T-helper 2 cell treated with Interferon-gamma antibody and Interleukin-4, amounts not matched to agents 100 ng/mL and 5 ng/mL, for 36 hours (primary cell): ENCODE measurements around the gene CTNNA2. TPM values are rescaled to one million over a fixed set of nuclear protein-coding genes. Genes with fewer than 3 reads are reported as not detected.

ENCODE experiments used
- intact Hi-C: fragments of 100-400 bp; cut with micrococcal nuclease; formaldehyde crosslinking; loops from one replicate; pipeline ENCODE4 v1.15.1; 2023
- total RNA-seq: library from RNA; stranded (reverse); gene quantifications from 2 replicates; pipeline ENCODE4 v1.2.3, GENCODE V29; 2022

Gene CTNNA2
- total RNA-seq, 1 donor from 2014 or later = not detected

- intact Hi-C loops = no loop called here
Measured at GRCh38 chr2:79611448-79612016, 98.7 kb downstream of the CTNNA2 start.

- intact Hi-C loops = no loop called here
Measured at GRCh38 chr2:79612999-79613398, 100.1 kb downstream of the CTNNA2 start.

DNA sequence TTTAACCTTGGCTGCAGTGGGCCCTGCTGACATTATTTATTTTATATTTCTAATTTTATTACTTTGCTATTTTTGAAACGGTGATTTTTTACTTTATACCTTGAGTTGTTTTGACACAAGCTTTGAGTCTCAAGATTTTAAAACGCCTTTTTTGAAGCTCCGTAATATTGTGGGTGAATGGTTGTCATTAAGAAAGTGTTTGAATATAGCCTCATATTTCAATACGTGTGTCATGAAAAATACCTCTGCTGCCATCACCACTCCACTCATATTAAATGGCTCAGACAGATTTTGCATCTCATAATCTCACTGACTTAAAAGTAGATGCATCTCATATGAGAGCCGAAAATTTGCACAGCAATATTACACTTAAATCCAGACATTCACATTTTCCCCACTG, 106.6 kb downstream of the CTNNA2 start:
- intact Hi-C loops = no loop called here

- intact Hi-C loops = no loop called here
Measured at GRCh38 chr2:79619976-79620375, 107.1 kb downstream of the CTNNA2 start.

GRCh38 chr2:79620679-79621078, 107.8 kb downstream of the CTNNA2 start:
- intact Hi-C loops = no loop called here

DNA sequence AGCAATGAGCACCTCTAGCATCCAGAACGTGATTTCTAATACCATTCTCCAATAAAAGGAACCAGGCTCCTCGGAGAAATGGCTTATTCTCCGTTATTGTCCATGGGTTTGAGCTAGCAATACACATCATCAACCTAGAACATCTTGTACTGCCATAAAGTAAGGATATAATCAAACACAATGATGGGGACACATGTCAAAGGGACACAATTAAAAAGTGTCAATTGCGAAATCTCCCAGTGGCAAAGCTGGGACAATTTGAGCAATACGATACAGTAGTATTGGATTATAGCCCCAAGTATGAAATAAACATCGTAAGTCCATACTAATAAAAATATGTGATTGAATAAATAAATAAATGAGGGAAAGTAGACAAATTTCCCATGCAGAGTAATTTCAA, 108.4 kb downstream of the CTNNA2 start:
- intact Hi-C loops = no loop called here

DNA sequence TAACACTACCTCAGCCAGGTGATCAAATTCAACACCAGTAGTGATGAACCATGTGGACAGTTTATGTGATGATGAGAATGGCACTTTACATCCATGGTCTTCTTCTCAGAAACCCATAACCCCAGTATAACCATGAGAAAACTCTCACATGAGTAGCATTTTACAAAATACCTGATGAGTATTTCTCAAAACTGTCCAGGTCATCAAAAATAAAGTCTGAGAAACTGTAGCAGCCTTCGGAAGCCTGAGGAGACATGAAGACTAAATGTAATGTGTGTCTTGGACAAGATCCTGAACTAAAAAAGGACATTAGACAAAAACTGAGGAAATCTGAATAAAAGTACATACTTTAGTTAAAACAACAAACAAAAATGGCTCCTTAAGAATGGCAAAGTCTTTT, 108.9 kb downstream of the CTNNA2 start:
- intact Hi-C loops = no loop called here

DNA sequence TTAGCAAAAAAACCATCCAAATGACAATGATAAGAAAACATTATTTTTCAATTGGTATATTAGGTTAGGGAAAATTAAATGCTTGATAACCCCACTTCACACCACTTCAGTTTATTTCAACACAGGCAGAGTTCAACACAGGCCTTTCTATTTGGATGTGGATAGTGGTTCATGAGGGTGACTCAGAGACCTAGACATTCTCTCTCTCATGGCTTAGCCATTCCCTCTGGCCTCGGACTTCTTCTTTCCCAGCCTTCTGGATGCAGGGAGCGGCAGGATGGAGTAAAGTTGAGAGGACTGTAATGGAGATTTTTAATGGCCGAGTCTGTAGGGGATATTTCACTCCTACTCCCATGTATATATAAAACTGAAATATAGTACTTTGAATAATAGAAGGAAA, 109.7 kb downstream of the CTNNA2 start:
- intact Hi-C loops = no loop called here

GRCh38 chr2:79627237-79627636, 114.4 kb downstream of the CTNNA2 start:
- intact Hi-C loops = no loop called here

DNA sequence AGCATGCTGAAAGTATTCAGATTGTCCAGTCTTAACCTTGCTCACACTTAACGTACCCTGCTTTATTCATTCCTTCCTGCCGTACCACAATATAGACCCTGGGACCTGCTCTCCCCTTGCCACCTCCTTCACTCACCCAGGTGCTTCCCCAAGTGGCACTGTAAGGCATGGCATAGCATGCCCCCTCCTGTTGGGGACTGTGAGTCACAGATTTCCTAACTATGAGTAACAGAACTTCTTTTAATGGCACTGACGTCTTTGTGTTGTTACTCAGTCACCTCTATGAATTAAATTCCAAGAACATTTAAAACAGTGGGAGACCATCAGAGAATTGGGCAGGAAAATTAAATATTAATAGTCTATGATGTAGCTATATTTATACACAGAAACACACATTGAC, 117.2 kb downstream of the CTNNA2 start:
- intact Hi-C loops = no loop called here

DNA sequence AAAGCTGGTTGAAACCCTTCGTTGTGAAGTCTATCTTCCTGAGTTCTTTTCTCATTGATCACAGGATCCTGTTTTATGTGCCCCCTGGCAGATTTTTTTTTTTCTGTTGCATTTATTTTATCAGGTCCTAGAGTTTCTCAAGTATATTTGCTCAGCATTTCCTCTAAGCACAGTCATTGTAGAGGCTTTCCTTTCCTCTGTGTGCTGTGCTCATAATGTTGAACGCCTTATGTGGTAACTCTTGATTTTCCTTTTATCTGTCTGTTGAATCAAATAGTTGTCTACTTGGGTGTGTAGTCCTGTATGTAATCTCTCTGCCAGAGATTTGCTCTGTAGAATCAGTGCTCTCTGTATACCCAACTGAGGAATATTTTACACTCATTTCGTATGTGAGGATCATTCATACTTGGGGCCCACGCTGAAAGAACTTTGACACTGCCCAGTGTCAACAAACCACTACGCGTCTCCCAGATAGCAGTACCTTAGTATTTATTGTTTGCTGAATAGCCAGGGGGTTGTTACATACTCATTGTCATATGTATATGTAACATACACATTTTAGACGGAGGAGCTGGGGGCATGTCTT, 118.2 kb downstream of the CTNNA2 start:
- intact Hi-C loops = no loop called here

GRCh38 chr2:79638410-79638809, 125.6 kb downstream of the CTNNA2 start:
- intact Hi-C loops = no loop called here

- intact Hi-C loops = no loop called here
Measured at GRCh38 chr2:79638954-79639353, 126.1 kb downstream of the CTNNA2 start.

GRCh38 chr2:79640001-79640400, 127.2 kb downstream of the CTNNA2 start:
- intact Hi-C loops = no loop called here

GRCh38 chr2:79649531-79649930, 136.7 kb downstream of the CTNNA2 start:
- intact Hi-C loops = no loop called here

- intact Hi-C loops = no loop called here
Measured at GRCh38 chr2:79660557-79660956, 147.7 kb downstream of the CTNNA2 start.

DNA sequence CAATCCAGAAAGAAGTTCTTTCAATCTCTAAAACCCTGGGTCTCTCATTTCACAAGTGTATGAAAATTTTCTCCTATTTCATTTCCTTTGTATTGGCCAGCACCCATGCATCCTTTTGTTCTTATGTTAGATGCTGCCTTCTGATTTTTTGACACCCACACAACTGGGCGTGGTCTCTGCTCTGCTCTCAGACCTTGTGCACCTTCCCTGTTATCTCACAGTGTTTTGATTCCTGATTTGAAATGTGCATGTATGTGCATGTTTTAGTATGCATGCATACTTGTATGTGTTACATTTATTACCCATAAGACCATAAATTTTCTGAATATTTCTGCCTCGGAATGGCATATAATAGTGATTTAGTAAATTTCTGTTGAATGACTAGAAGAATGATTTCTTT, 152.2 kb downstream of the CTNNA2 start:
- intact Hi-C loops = no loop called here

DNA sequence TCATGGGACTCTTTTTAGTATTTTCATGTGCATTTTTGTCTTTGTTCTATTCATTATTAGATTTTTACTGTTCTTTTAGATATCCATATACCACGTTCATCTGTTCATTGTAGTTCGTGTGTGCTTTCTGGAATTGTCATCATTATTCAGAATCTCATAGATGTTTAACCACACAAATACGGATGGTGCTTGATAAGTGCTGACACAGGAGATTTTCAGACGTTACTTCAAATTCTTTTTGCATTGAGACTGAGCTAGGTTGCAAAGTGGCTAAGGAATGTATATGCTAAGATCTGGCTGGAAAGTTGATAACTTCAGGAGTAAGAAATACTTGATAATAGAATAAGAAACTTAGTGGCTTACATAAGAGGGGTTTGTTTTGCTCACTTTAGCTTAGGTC, 153.6 kb downstream of the CTNNA2 start:
- intact Hi-C loops = no loop called here

DNA sequence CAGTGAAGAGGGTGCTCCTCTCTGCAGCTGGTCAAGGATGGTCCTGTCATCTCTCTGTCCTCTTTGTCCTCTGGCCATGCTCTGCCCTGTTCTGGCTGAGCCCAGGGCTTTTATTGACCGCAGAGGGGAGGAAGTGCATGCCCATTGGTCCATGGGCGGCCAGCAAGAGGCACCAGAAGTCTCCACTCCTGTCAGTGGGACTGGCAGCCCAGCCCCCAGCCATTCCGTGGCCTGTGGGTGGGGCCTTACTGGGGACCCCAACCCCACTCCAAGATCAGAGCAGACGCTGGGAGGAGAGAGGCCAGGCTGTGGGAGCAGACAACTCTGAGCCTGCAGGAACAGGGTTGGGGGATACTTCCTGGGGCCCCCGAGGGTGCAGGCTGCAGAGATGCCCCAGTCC, 156.9 kb downstream of the CTNNA2 start:
- intact Hi-C loops = no loop called here

DNA sequence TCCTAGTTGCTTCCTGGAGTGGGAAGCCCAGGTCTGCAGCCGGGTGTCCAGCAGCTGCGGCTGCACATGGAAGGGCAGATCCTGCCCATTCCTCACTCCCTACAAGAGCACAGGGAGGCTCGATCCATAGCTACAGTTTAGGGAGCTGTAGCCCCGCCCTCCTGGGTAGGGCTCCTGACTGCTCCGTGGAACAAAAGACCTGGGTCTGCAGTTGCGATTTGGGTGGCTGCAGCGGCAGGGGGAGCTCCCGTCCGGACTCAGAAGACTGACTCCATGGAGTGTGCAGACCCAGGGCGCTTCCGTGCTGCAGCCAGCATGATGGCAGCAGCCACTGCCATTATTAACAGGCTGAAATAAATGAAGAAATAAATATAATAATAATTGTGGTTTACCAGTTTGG, 157.3 kb downstream of the CTNNA2 start:
- intact Hi-C loops = no loop called here

DNA sequence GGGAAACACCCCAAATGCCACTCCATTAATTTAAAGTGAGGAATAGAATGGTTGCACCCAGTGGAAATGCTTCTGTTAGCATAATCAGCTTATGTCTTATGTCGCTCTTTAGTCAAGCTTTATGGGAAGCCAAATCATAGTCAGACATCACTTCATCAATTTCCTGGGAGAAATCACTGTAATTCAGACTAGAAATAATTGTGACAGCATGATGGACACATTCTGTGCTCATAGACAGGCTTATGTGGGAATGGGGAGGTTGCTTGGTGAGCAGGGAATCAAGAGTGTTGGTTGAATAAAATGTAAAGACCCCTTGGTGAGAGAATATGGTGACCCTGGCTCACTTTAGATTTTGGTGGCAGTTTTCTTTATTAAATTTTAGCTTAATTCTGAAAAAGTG, 174.0 kb downstream of the CTNNA2 start:
- intact Hi-C loops = no loop called here

DNA sequence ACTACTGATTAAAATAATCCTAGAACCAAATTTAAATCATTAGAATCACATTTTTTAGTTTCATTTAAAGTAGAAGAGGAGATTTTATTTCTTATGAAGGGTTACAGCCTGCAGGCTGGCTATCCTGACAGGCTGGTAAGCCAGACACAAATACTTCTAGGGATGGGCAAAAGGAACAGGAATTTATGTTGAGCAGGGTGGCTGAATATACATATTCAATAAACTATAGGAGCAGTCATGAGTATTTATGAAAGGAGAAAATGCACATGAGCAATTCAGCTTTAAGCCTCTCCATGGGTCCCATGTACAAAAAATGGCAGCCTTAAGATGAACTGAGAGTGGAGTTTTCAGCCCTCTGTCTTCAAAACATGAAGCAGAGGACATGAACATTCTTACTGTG, 182.4 kb downstream of the CTNNA2 start:
- intact Hi-C loops = no loop called here

- intact Hi-C loops = no loop called here
Measured at GRCh38 chr2:79697200-79697599, 184.3 kb downstream of the CTNNA2 start.

DNA sequence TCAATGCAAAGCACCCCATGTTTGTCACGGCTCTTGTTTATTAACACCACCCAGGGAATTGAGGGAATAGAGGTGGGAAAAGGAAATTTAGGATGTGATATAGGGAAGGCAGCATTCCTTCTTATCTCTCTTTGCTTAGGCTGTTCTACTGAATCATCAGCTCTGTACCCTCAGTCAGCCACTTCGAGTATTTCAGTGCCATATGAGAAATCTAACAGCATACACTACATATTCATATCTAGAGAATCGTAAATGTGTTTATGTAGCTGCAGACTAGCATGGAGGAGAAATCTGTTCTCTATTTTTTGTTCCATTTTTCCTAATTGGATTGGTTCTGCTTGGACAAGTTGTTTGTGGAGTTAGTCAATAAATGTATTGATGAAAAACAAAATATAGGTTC, 187.8 kb downstream of the CTNNA2 start:
- intact Hi-C loops = no loop called here
